8988T (cell line): ENCODE data around the gene FOXR1.
A peak's percentile ranks its signal among the peaks of the same experiment; 100 is the strongest.
"Not testable (repeated sequence)": the region's sequence is repeated elsewhere in the genome, so short reads cannot be mapped to it uniquely, and the experiment has no call there.

Experiments
- DNase-seq: peaks from one replicate; pipeline ENCODE4 v3.0.0; 2011

Gene FOXR1

DNA sequence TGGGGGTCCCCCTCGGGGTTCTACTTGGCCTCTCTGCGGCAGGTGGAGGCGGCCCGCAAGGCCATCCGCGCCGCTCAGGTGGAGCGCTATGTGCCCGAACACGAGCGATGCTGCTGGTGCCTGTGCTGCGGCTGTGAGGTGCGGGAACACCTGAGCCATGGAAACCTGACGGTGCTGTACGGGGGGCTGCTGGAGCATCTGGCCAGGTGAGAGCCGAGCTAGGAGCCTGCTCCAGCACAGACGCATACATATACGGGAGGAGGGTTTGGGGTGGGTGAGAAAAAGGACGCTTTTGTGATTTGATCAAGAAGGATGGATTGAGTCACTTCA lies 26.8 kb downstream of the FOXR1 start:
- DNase-seq = no peak

GRCh38 chr11:118998822-118999221 lies 27.3 kb downstream of the FOXR1 start:
- DNase-seq = no peak

DNA sequence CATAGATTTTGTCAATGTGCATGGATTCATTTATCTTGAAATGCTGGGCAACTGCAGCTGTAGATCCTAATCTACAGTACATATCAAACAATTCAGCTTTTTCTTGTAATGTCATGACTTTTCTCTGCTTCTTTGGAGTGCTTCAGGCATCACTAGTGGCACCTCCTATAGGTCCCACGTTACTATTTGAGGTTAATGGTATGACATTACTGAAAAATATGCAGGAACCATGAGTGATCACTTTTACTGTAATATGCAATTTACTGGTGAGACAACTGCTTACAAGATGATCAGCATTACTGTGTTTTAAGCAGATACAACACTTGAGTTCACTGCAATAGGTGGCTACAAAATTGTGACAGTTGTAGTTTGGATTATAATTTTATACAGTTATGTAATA lies 29.3 kb downstream of the FOXR1 start:
- no peak for DNase-seq

- DNase-seq = no peak
Measured at GRCh38 chr11:119006656-119007055, 35.1 kb downstream of the FOXR1 start.

- DNase-seq = no peak
Measured at GRCh38 chr11:119011476-119012053, 40.0 kb downstream of the FOXR1 start.

DNA sequence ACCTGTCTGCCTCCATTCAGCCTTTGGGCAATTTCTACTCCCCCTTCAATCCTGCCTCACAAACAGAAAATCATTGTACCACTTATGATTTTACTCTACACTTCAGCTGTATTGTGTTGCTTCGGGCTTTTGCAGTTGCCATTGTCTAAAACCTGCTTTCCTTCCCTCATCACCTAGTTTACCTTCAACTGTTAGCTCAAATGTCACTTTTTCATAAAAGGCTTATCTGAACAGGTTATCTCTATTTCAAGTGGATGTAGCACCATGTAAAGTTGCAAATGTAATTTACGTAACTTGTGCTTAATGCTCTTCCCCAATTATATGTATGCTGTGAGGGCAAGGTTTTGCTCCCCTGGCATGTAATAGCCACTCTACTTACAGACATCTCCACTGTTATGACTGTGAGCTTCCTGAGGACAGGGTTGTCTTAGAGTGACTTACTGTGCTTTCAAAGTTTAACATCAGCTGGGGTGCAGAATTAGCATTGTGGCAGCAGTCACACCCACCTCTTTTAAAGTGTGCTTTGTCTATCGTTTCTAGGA lies 41.1 kb downstream of the FOXR1 start:
- DNase-seq = peak; percentile 10

DNA sequence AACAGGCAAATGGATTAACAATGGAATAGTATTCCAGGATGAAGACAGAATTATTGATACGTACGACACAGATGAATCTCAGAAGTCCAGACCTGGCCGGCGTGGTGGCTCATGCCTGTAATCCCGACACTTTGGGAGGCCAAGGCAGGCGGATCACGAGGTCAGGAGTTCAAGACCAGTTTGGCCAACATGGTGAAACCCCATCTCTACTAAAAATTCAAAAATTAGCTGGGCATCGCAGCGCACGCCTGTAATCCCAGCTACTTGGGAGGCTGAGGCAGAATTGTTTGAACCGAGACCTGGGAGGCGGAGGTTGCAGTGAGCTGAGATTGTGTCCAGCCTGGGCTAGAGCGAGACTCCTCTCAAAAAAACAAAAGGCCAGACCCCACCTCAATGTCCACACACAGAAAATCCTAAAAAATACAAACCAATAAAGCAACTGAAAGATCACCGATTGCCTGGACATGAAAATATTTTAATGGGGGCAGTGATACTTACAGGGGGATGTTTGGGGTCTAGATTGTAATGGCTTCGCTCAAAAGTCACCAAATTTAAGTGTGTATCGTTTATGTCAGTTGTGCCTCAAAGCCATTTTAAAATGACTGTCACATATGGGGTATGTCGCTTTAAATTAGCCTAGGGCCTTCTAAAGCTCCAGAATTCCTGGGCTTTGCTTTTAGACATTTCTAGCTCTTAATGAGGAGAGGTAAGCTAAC lies 42.8 kb downstream of the FOXR1 start:
- no peak for DNase-seq

DNA sequence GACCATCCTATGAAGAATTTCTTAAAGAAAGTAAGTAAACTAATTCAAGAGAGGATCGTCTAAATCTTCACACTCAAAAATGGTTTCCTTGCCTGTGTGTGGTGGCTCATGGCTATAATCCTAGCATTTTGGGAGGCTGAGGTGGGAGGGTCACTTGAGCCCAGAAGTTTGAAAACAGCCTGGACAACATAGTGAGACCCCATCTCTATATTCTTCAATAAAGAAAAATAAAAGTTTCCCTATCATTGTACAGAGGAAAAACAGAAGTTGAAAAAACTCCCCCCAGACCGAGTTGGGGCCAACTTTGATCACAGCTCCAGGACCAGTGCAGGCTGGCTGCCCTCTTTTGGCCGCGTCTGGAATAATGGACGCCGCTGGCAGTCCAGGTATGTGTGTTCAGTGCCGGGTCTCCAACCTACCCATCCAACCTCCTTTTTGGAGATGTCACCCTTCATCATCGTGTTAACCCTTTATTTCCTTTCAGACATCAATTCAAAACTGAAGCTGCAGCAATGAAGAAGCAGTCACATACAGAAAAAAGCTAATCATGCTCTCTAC lies 43.6 kb downstream of the FOXR1 start:
- no peak for DNase-seq

- DNase-seq = no peak
Measured at GRCh38 chr11:119016216-119017009, 44.9 kb downstream of the FOXR1 start.

DNA sequence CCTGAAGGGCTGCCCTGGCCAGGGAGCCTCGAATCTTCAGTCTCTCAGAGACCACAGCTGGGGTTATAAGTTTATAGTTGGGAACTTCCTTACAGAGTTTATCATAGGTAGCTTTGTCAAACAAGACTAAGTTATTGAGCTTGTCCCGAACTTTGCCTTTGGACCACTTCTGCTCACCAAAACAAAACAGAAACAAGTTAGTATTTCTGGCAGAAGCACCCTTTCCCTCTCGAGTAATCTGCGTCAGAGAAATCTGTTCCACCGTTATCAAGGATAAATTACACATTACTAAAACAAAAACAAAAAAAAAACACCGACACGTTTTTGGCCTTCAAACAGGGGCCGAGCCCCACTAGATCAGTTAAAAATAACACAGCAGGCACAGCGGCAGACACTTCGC lies 45.8 kb downstream of the FOXR1 start:
- DNase-seq = not testable (repeated sequence)

DNA sequence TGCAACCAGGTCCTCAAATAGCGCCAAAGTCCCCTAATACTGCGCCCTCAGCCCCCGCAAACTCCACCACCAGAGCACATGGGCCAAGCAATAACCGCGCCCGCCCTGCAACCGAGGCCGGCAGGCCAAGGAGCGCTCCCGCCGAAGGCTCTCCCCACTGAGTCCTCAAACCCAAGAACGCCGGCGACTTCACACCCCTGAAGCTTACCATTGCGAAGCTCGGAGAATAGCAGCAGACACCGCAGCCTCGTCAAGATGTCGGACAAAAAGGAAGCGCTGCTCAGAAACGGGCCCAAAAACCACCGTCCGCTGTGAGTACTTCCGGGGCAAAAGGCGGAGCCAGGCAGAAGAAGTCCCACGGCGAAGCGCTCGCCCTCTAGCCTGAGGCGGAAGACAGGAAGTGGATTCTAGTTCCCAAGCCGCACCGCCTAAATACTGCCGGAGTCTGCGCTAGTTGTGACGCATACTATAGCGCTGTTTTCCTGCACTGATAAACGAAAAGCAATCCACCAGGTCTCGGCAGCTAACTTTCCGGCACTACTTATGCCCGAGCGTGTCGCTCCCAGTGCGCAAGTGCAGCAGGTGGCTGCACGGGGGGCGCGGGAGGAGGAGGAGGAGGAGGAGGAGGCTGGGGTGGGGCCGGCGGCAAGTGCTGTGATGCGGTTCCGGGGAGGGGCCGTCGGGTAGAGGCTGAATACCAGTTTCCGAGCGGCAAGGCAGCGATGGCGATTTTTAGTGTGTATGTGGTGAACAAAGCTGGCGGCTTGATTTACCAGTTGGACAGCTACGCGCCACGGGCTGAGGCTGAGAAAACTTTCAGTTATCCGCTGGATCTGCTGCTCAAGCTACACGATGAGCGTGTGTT lies 46.7 kb downstream of the FOXR1 start, which contains the start of the genes RPS25 and TRAPPC4:
TSS of gene RPS25 (minus strand) at position 270 of the 865 bp plus-strand sequence. CDS start at position 211, 59 bp downstream.
TSS of gene TRAPPC4 (plus strand) at position 693 of the 865 bp plus-strand sequence. CDS start at position 723, 30 bp downstream.
- DNase-seq = peak; percentile 88

- no peak for DNase-seq
Measured at GRCh38 chr11:119019996-119020395, 48.4 kb downstream of the FOXR1 start.

DNA sequence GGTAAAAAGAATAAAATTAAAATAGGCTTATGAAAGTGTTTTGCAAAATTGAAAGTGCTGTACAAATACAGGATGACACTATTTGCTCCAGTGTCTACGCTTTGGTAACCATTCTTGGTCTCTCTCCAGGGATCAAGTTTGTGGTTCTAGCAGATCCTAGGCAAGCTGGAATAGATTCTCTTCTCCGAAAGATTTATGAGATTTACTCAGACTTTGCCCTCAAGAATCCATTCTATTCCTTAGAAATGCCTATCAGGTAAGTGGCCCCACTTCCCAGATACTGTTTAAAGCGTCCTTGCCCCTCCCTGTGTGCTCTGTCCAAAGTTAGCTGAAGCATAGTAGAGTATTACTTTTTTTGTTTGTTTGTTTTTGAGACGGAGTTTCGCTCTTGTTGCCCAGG lies 50.1 kb downstream of the FOXR1 start:
- DNase-seq = no peak

DNA sequence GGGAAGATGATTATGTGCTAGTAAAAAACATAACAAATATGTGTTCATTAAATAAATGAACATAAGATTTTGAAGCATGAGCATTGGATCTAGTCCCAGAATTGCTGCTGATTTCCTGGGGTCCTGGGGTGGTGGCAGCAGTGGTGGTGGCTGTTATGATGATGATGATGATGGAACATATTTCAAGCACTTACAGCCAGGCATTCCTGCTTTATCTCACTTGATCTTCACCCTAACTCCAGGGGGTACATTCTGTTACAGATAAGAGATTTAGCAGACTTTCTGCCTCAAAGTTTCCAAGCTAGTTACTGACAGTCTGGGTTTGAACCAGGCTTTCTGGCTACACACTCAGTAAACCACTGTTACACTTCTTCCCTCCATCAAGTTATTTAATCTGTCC lies 52.2 kb downstream of the FOXR1 start:
- peak; percentile 14 for DNase-seq

GRCh38 chr11:119024430-119025098 lies 53.0 kb downstream of the FOXR1 start:
- peak; percentile 13 for DNase-seq

GRCh38 chr11:119025099-119025473 lies 53.5 kb downstream of the FOXR1 start:
- peak; percentile 15 for DNase-seq

- DNase-seq = peak; percentile 15
Measured at GRCh38 chr11:119025541-119025940, 54.0 kb downstream of the FOXR1 start.

DNA sequence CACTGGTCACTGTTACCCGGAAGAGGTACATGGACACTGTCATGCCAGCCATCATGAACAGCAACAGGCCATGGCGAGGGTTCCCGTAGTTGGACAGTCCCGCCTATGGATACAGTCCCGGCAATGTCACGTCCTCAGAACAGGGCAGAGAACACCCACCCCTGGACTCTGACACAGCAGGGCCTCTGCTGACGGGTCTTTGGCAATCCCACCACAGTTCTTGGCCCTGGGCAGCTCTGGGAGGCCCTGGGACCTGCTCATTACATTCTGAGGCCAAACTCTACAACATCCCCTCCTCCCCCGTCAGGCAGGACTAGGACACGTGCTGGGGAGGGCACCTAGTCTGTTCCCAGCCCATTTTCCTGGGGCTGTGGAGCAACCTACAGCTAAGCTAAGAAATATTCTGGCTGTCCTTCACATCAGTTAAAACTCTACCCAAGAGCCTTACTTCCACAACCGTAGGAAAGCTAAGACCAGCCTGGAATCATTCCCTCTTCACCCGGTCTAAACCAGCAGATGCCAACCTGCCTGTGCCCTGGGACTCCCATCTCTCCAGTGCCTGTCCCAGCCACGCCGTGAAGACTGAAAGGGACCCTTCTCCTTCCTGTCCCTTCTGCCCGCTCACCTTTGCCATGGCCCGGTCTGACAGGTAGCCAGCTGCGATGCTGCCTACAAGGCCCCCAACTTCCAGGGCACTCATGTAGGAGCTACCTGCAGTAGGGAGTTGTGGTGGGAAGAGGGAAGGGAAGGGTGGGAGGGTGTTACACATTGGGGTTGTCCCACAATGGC lies 54.6 kb downstream of the FOXR1 start:
- DNase-seq = peak; percentile 13

GRCh38 chr11:119026970-119027369 lies 55.4 kb downstream of the FOXR1 start:
- DNase-seq = peak; percentile 11

- DNase-seq = peak; percentile 7
Measured at GRCh38 chr11:119027561-119028345, 56.2 kb downstream of the FOXR1 start.
